A549 (cell line): ENCODE measurements around the gene OR56A3. TPM values are rescaled to one million over a fixed set of nuclear protein-coding genes. Genes with fewer than 3 reads are reported as not detected.

Source experiments
- ATAC-seq, 2 experiments: fragments of 200-7000 bp in 1 of 2; fragments of >200 bp in 1 of 2; cut with Nextera tagmentation in 1 of 2; cut with Tn5 transposase in 1 of 2; 3 replicates each; pipeline versions ENCODE4 v1.8.0 to v1.9.1; 2018 to 2020; ENCODE audit warnings: mild to moderate bottlenecking in 1 of 2, moderate library complexity in 1 of 2
- CTCF ChIA-PET: fragments of 300-600 bp; sonication (Branson Sonifier 250); formaldehyde crosslinking; extraction: SDS; loops from one replicate; lab custom pipeline; 2021; ENCODE audit warnings: antibody characterized with exemption, inconsistent platforms; lab: Yijun Ruan, JAX
- POLR2A ChIA-PET: fragments of 350-600 bp; formaldehyde crosslinking; extraction: SDS; loops from one replicate; lab custom pipeline; 2021; ENCODE audit warnings: antibody characterized with exemption, inconsistent platforms; lab: Yijun Ruan, JAX
- DNase-seq, 2 experiments: peaks; one replicate each; pipeline versions ENCODE4 v3.0.0 to v3.0.0-alpha.2; 2011 to 2016; ENCODE audit warnings: low read depth in 1 of 2, low spot score in 1 of 2
- FAIRE-seq: peaks from 2 replicates; lab custom pipeline; 2011; peaks lifted over from hg19 to GRCh38; lab: Jason Lieb, UNC
- H3K27ac ChIP-seq, 2 experiments: fragments of >200 bp; sonication (Bioruptor Twin); formaldehyde crosslinking; 3 replicates each; pipeline ENCODE4 v1.5.1; 2016 to 2017
- H3K4me1 ChIP-seq: fragments of >200 bp; sonication (Bioruptor Twin); formaldehyde crosslinking; 3 replicates; pipeline ENCODE4 v1.6.1; 2016
- H3K4me2 ChIP-seq: fragments of >200 bp; sonication (Bioruptor Twin); formaldehyde crosslinking; 3 replicates; pipeline ENCODE4 v1.6.1; 2016
- H3K4me3 ChIP-seq: fragments of >200 bp; sonication (Bioruptor Twin); formaldehyde crosslinking; 3 replicates; pipeline ENCODE4 v1.5.1; 2016
- H3K9me3 ChIP-seq: fragments of >200 bp; sonication (Bioruptor Twin); formaldehyde crosslinking; 3 replicates; pipeline ENCODE4 v1.6.1; 2016
- BHLHE40 ChIP-seq: IDR thresholded peaks from 2 replicates; pipeline ENCODE4 v1.6.1; 2012; ENCODE audit warnings: low read depth, low read length, inconsistent platforms
- CHD2 ChIP-seq: fragments of 150-350 bp; IDR thresholded peaks from 2 replicates; pipeline ENCODE4 v1.6.1; 2014; ENCODE audit warnings: low read length; ENCODE audit not compliant: partially characterized antibody
- CTCF ChIP-seq: fragments of >200 bp; sonication (Bioruptor Twin); formaldehyde crosslinking; IDR thresholded peaks from 3 replicates; pipeline ENCODE4 v1.5.1; 2016
- ELK1 ChIP-seq: fragments of 150-350 bp; IDR thresholded peaks from 2 replicates; pipeline ENCODE4 v1.6.1; 2014; ENCODE audit warnings: low read depth, mild to moderate bottlenecking, low read length
- EP300 ChIP-seq, 2 experiments: fragments of >200 bp; sonication (Bioruptor Twin); formaldehyde crosslinking; IDR thresholded peaks; 2 replicates in 1 of 2; 3 replicates in 1 of 2; pipeline ENCODE4 v1.6.1; 2016 to 2017
- FOSL2 ChIP-seq, 2 experiments: fragments of 450-650 bp in 1 of 2; fragments of >200 bp in 1 of 2; sonication (Bioruptor Twin) in 1 of 2; formaldehyde crosslinking; IDR thresholded peaks; 2 replicates each; pipeline versions ENCODE4 v1.5.0 to v1.6.1; 2016 to 2020; ENCODE audit warnings: mild to moderate bottlenecking in 1 of 2, moderate library complexity in 1 of 2
- FOXS1 ChIP-seq: fragments of 250-450 bp; sonication (Bioruptor Pico); IDR thresholded peaks from 2 replicates; pipeline ENCODE4 v1.5.0; 2020; ENCODE audit warnings: mild to moderate bottlenecking, moderate library complexity
- HEYL ChIP-seq: fragments of 250-450 bp; sonication (Bioruptor Pico); IDR thresholded peaks from 2 replicates; pipeline ENCODE4 v1.8.0; 2021; ENCODE audit warnings: mild to moderate bottlenecking, moderate library complexity
- HOXA7 ChIP-seq: fragments of 250-450 bp; sonication (Bioruptor Pico); IDR thresholded peaks from 2 replicates; pipeline ENCODE4 v1.5.0; 2020; ENCODE audit warnings: mild to moderate bottlenecking, moderate library complexity
- HOXB13 ChIP-seq: fragments of 250-450 bp; sonication (Bioruptor Pico); IDR thresholded peaks from 2 replicates; pipeline ENCODE4 v1.5.0; 2020; ENCODE audit warnings: low read depth, mild to moderate bottlenecking, moderate library complexity
- KDM1A ChIP-seq: fragments of 200-600 bp; sonication (generic); IDR thresholded peaks from 2 replicates; pipeline ENCODE4 v1.6.1; 2016; ENCODE audit warnings: low read depth, mild to moderate bottlenecking
- KDM5A ChIP-seq: fragments of 200-600 bp; sonication (generic); IDR thresholded peaks from 2 replicates; pipeline ENCODE4 v1.6.1; 2016; ENCODE audit warnings: antibody characterized with exemption, mild to moderate bottlenecking
- MAFK ChIP-seq: fragments of 450-650 bp; IDR thresholded peaks from 2 replicates; pipeline ENCODE4 v1.6.1; 2014; ENCODE audit not compliant: partially characterized antibody
- RARB ChIP-seq: fragments of 250-450 bp; sonication (Bioruptor Pico); IDR thresholded peaks from 2 replicates; pipeline ENCODE4 v1.8.0; 2021; ENCODE audit warnings: mild to moderate bottlenecking, moderate library complexity
- RCOR1 ChIP-seq: fragments of 150-350 bp; IDR thresholded peaks from 2 replicates; pipeline ENCODE4 v1.6.1; 2014; ENCODE audit warnings: antibody characterized with exemption, low read length, low read depth
- RNF2 ChIP-seq: fragments of 200-600 bp; sonication (generic); IDR thresholded peaks from 2 replicates; pipeline ENCODE4 v1.6.1; 2016; ENCODE audit warnings: low read depth, mild to moderate bottlenecking, antibody characterized with exemption, moderate library complexity, borderline replicate concordance
- ZC3H11A ChIP-seq: fragments of 450-650 bp; IDR thresholded peaks from 2 replicates; pipeline ENCODE4 v1.6.1; 2014; ENCODE audit warnings: antibody characterized with exemption, mild to moderate bottlenecking
- ZFP36 ChIP-seq: fragments of 450-650 bp; IDR thresholded peaks from 2 replicates; pipeline ENCODE4 v1.6.1; 2014; ENCODE audit warnings: borderline replicate concordance; ENCODE audit not compliant: partially characterized antibody
- ZNF302 ChIP-seq: fragments of 250-450 bp; sonication (Bioruptor Pico); IDR thresholded peaks from 2 replicates; pipeline ENCODE4 v1.9.0; 2021; ENCODE audit warnings: inconsistent platforms, mild to moderate bottlenecking, moderate library complexity
- WGBS: methylation state at CpG from one replicate; pipeline ENCODE4 v1.1.6; 2017; ENCODE audit errors: missing lambda C conversion rate; 5-methylcytosine and 5-hydroxymethylcytosine counted together
- polyA plus RNA-seq, 4 experiments: library from polyadenylated mRNA; depleted of rRNA in 3 of 4; stranded (reverse); fragments of >200 nt; fragmentation: RNase III in 1 of 4; extraction: RNeasy Plus Mini Kit Qiagen cat#74134 plus additional on column Dnase treatment in 1 of 4; gene quantifications; 2 replicates in 3 of 4; 3 replicates in 1 of 4; pipeline ENCODE4 v1.2.3, GENCODE V29; 2011 to 2017
- TF ChIP-seq, protein P1 (sequence below): fragments of >200 bp; sonication (Bioruptor Twin); formaldehyde crosslinking; IDR thresholded peaks from 2 replicates; pipeline ENCODE4 v1.6.1; 2016
- TF ChIP-seq, protein P2 (sequence below): fragments of 250-450 bp; sonication (Bioruptor Pico); IDR thresholded peaks from 2 replicates; pipeline ENCODE4 v1.5.0; 2020; ENCODE audit warnings: low read depth, mild to moderate bottlenecking, moderate library complexity
- TF ChIP-seq, protein P3 (sequence below): fragments of 450-650 bp; IDR thresholded peaks from 2 replicates; pipeline ENCODE4 v1.6.1; 2014; ENCODE audit warnings: antibody characterized with exemption

The OR56A3 gene
- polyA plus RNA-seq, 2 of the 4 experiments (the other 2 are of a cell fraction): not detected

- H3K4me1 ChIP-seq: no peaks in the 10 kb centered on the region
- no peak for TF ChIP-seq MAFK
- TF ChIP-seq HOXB13 (CRISPR knock-in tag): no peak
- TF ChIP-seq BHLHE40: no peak
- TF ChIP-seq ELK1: no peak
- H3K27ac ChIP-seq: no peak overlapping the region
- no peak for ATAC-seq
- POLR2A ChIA-PET: no interaction called here
- no peak for DNase-seq
- no peak overlapping the region for H3K4me2 ChIP-seq
- no peak overlapping the region for H3K4me3 ChIP-seq
- H3K9me3 ChIP-seq: no peaks in the 10 kb centered on the region
- 7% methylated on average over 3 of the region's 3 CpGs for WGBS
- CTCF ChIA-PET: no interaction called here
- FAIRE-seq: no peak
Measured at GRCh38 chr11:5967708-5968107, 25.7 kb downstream of the OR56A3 start.

DNA sequence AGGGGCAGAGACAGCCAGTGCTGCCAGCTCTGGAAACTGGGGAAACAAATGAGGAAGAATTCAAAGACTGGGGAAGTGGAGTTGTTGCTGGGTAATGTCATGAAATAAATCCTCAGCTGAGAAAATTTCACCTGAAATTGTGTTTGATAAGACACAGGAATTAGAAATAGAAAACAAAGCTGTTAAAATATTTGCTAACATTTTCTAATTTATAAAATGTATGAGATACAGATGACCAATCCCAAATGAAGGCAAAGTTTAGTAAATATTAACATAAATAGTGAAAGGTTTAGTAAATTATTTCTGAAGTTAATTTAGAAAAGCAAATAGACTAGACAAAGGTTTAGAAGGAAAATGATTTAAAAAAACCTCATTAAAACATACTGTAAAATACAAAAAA, 26.3 kb downstream of the OR56A3 start, which contains the start of gene OR56A5:
TSS of gene OR56A5 (minus strand) at position 101 of the 400 bp plus-strand sequence. CDS start at position 101, 0 bp downstream.
- Histone ChIP-seq H3K4me3 (no peak within 1 kb of the TSS), H3K4me1 (no peaks in the 10 kb centered on the region), H3K9me3 (no peaks in the 10 kb centered on the region), H3K4me2 (no peak within 1 kb of the TSS), H3K27ac (no peak within 1 kb of the TSS)
- POLR2A ChIA-PET: no interaction called here
- CTCF ChIA-PET: no interaction called here
- TF ChIP-seq, protein P1, sequence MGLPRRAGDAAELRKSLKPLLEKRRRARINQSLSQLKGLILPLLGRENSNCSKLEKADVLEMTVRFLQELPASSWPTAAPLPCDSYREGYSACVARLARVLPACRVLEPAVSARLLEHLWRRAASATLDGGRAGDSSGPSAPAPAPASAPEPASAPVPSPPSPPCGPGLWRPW: no peak
- DNase-seq: no peak
- no peak for ATAC-seq
- FAIRE-seq: no peak

DNA sequence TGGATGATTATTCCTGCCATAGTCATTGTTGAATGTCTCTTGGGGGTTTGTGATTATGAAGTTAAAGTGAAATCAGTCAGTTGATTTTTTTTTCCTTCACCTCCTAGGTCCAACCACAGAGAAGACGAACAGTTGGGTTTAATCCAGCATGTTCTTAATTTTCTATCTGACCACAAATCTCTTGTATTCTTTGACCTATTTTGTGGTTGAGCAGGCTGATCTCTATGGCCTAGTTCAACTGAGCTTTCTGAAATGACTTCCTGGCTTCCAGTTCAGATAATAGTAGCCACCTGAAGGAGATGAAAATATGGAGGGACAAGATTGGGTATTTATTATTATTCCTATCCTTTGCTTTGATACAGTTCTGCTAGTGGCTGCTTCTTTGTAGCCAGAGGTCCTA, 31.5 kb downstream of the OR56A3 start:
- Histone ChIP-seq H3K4me2 (no peak overlapping the region), H3K4me1 (no peaks in the 10 kb centered on the region), H3K4me3 (no peak overlapping the region), H3K27ac (no peak overlapping the region), H3K9me3 (no peaks in the 10 kb centered on the region)
- TF ChIP-seq ZFP36 (no peak), HOXA7 (no peak), CHD2 (no peak), ZC3H11A (no peak), HOXB13 (CRISPR knock-in tag) (no peak), RCOR1 (no peak), RARB (CRISPR knock-in tag) (no peak), KDM5A (no peak), HEYL (CRISPR knock-in tag) (no peak), ELK1 (no peak), EP300 (IDR thresholded peaks at IDR 0.05) (no peak), CTCF (no peak), KDM1A (no peak), FOSL2 (IDR thresholded peaks at IDR 0.05) (no peak), FOSL2 (CRISPR knock-in tag; IDR thresholded peaks at IDR 0.05) (no peak), RNF2 (no peak), ZNF302 (CRISPR knock-in tag) (no peak), FOXS1 (CRISPR knock-in tag) (no peak)
- TF ChIP-seq, protein P2, sequence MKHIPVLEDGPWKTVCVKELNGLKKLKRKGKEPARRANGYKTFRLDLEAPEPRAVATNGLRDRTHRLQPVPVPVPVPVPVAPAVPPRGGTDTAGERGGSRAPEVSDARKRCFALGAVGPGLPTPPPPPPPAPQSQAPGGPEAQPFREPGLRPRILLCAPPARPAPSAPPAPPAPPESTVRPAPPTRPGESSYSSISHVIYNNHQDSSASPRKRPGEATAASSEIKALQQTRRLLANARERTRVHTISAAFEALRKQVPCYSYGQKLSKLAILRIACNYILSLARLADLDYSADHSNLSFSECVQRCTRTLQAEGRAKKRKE (CRISPR knock-in tag): no peak
- TF ChIP-seq, protein P3, sequence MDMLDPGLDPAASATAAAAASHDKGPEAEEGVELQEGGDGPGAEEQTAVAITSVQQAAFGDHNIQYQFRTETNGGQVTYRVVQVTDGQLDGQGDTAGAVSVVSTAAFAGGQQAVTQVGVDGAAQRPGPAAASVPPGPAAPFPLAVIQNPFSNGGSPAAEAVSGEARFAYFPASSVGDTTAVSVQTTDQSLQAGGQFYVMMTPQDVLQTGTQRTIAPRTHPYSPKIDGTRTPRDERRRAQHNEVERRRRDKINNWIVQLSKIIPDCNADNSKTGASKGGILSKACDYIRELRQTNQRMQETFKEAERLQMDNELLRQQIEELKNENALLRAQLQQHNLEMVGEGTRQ: no peak
- ATAC-seq (no peak), FAIRE-seq (no peak), DNase-seq (no peak)
- POLR2A ChIA-PET: no interaction called here
- CTCF ChIA-PET: no interaction called here
- 4% methylated on average over 1 of the region's 1 CpG for WGBS
